WI38 (cell line): ENCODE measurements around the gene ABHD17A.
A peak's percentile ranks its signal among the peaks of the same experiment; 100 is the strongest.

Source experiments
- H3K4me3 ChIP-seq: 2 replicates; pipeline ENCODE4 v1.5.1; 2011; ENCODE audit warnings: low read depth, mild to moderate bottlenecking, control low read depth, low read length
- TF ChIP-seq, protein P1 (sequence below): IDR thresholded peaks from 2 replicates; pipeline ENCODE4 v1.5.1; 2012; ENCODE audit warnings: low read depth, mild to moderate bottlenecking, control low read depth, low read length

The ABHD17A gene

DNA sequence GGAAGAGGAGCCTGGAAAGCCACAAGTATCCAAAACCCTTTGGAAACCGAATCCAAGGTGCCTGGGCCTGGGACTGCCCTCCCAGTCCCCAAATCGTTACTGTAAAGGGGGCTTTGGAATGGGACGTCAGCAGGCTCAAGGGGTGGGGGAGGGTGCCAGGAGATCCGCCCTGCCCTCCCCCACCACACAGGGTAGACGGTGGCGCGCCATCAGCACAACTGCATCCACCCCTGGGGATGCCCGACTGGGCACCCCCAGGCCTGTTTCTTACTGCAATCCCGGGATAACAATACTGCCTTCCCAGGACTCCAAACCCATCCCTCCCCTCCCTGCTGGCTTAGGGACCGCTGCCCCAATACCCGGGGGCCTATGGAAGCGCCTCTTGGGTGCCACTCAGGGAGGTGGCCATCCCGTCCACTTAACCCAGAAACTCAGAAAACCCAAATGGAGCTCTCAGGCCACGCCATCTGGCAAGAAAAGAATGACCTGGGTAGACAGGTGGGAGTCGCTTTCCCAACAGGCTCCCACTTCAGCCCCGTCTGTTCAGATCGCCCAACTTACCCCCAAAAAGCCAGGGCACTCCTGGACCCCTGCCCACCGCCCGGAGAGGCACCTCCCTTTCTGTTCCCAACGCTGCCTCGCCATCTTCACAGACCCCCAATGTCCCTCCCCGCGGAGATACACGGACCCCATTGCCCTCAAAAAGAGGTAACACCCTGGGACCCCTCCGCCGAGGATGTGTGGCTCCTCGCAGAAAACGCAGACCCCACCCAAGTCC is 24.3 kb downstream of the ABHD17A start:
- H3K4me3 ChIP-seq: peak overlapping the region; percentile 81
- TF ChIP-seq, protein P1, sequence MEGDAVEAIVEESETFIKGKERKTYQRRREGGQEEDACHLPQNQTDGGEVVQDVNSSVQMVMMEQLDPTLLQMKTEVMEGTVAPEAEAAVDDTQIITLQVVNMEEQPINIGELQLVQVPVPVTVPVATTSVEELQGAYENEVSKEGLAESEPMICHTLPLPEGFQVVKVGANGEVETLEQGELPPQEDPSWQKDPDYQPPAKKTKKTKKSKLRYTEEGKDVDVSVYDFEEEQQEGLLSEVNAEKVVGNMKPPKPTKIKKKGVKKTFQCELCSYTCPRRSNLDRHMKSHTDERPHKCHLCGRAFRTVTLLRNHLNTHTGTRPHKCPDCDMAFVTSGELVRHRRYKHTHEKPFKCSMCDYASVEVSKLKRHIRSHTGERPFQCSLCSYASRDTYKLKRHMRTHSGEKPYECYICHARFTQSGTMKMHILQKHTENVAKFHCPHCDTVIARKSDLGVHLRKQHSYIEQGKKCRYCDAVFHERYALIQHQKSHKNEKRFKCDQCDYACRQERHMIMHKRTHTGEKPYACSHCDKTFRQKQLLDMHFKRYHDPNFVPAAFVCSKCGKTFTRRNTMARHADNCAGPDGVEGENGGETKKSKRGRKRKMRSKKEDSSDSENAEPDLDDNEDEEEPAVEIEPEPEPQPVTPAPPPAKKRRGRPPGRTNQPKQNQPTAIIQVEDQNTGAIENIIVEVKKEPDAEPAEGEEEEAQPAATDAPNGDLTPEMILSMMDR: no peak

DNA sequence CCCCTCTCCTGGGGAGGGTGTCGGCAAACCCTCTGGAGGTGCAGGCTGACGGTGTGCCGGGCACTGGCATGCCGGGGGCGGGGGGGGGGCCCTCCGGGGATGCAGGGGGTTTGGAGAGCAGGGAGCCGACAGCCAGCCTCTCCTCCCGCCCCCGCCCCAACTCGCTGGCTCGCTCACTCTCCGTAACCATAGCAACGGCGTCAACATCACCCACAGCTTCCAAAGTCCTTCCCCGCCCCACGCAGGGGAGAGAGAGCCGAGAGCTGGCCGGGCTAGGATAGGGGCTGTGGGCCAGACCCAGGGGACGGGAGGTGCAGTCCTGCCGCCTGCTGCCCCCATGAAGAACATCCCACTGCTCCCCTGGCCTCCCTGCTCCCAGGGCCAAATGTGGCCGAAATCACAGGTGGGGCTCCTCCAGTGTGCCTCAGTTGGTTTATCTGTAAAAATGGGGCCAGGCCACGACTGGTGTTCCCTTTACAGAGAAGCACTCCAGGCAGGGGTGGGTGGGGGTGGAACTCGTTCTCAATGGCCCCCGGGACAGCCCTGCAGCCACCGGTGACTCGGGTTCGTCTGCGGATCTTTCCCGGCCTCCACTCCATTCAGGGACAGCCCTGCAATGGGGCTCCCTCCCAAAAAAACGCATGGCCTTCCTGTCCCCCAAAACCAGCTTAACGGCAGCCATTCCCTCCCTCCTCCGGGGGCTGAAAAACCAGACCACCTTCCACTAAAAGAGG is 25.1 kb downstream of the ABHD17A start:
- TF ChIP-seq, protein P1: no peak
- peak overlapping the region; percentile 81 for H3K4me3 ChIP-seq

GRCh38 chr19:1859331-1859781 is 25.9 kb downstream of the ABHD17A start:
- TF ChIP-seq, protein P1: no peak

GRCh38 chr19:1858412-1859081 is 26.7 kb downstream of the ABHD17A start:
- no peak overlapping the region for H3K4me3 ChIP-seq
- TF ChIP-seq, protein P1: no peak

More at GRCh38 chr19:1859331-1859781, 25.9 kb downstream of the ABHD17A start:
- no peak overlapping the region for H3K4me3 ChIP-seq

GRCh38 chr19:1857648-1858326 is 27.5 kb downstream of the ABHD17A start:
- peak overlapping the region; percentile 50 for H3K4me3 ChIP-seq
- TF ChIP-seq, protein P1: no peak

- TF ChIP-seq, protein P1: no peak
- H3K4me3 ChIP-seq: peak overlapping the region; percentile 50
Measured at GRCh38 chr19:1856698-1857603, 28.3 kb downstream of the ABHD17A start.
